ENCODE data around the gene FTHL17. TPM values are rescaled to one million over a fixed set of nuclear protein-coding genes. Genes with fewer than 3 reads are reported as not detected.

The FTHL17 gene
- total RNA-seq, result not detected

GRCh38 chrX:31071725-31072124 lies at the start of gene FTHL17:
Gene FTHL17, minus strand, starts transcription at chrX:31072041. Its CDS starts 88 bp downstream, at chrX:31071953.

Other genes with a start within 250 kb of the FTHL17 start
- 35.6 TPM for gene TAB3, start 182.8 kb downstream of the FTHL17 start, total RNA-seq

All from camera-type eye (tissue), 1 donor.